CD4-positive, CD25-positive, alpha-beta regulatory T cell (primary cell): Measurements from ENCODE around the gene CCM2L. TPM values are rescaled to one million over a fixed set of nuclear protein-coding genes. Genes with fewer than 3 reads are reported as not detected.

ENCODE experiments used
- ATAC-seq, 2 donors: fragments of 150-1000 bp; cut with Tn5 transposase; one replicate each; pipeline ENCODE4 v1.10.0; 2021; ENCODE audit warnings: low read depth in 2 of 2, moderate number of reproducible peaks in 2 of 2, moderate library complexity in 1 of 2
- DNase-seq, 3 donors: peaks; one replicate each; pipeline versions ENCODE4 v3.0.0 to v3.0.0-alpha.2; 2012 to 2022; ENCODE audit warnings: mixed read lengths in 1 of 3
- H3K27ac ChIP-seq: one replicate; pipeline ENCODE4 v1.7.0; 2013; ENCODE audit warnings: mild to moderate bottlenecking, low read length; ENCODE audit not compliant: insufficient read depth, poor library complexity, severe bottlenecking
- H3K27me3 ChIP-seq: one replicate; pipeline ENCODE4 v1.7.0; 2013; ENCODE audit warnings: low read length; ENCODE audit not compliant: control insufficient read depth, insufficient read depth
- H3K36me3 ChIP-seq: one replicate; pipeline ENCODE4 v1.7.0; 2013; ENCODE audit warnings: mild to moderate bottlenecking, low read length, moderate library complexity; ENCODE audit not compliant: control insufficient read depth, insufficient read depth
- H3K4me1 ChIP-seq: 2 replicates; pipeline ENCODE4 v1.7.0; 2013; ENCODE audit warnings: mild to moderate bottlenecking, low read length; ENCODE audit not compliant: insufficient read depth, control insufficient read depth, poor library complexity, severe bottlenecking
- H3K4me3 ChIP-seq: one replicate; pipeline ENCODE4 v1.7.0; 2013; ENCODE audit warnings: low read depth, mild to moderate bottlenecking, low read length, moderate library complexity
- H3K9me3 ChIP-seq, 2 experiments: 1 replicate in 1 of 2; 2 replicates in 1 of 2; pipeline ENCODE4 v1.7.0; 2013; ENCODE audit warnings: low read length in 2 of 2, mild to moderate bottlenecking in 1 of 2, moderate library complexity in 1 of 2; ENCODE audit not compliant: control insufficient read depth in 2 of 2
- H3K27ac Mint-ChIP-seq, 3 donors: one replicate each; pipeline ENCODE4 v1.8.0; 2020 to 2022; ENCODE audit warnings: mild to moderate bottlenecking in 3 of 3, mixed read lengths in 3 of 3, moderate library complexity in 2 of 3
- H3K27me3 Mint-ChIP-seq: one replicate; pipeline ENCODE4 v1.8.0; 2022; ENCODE audit warnings: mild to moderate bottlenecking, mixed read lengths
- H3K36me3 Mint-ChIP-seq: one replicate; pipeline ENCODE4 v1.8.0; 2020; ENCODE audit warnings: mixed read lengths
- H3K4me1 Mint-ChIP-seq, 4 donors: one replicate each; pipeline ENCODE4 v1.8.0; 2020 to 2022; ENCODE audit warnings: mixed read lengths in 4 of 4, mild to moderate bottlenecking in 1 of 4
- H3K4me3 Mint-ChIP-seq, 4 donors: one replicate each; pipeline ENCODE4 v1.8.0; 2020 to 2022; ENCODE audit warnings: mild to moderate bottlenecking in 4 of 4, mixed read lengths in 4 of 4, moderate library complexity in 3 of 4
- H3K9me3 Mint-ChIP-seq, 7 donors: one replicate each; pipeline ENCODE4 v1.8.0; 2020 to 2022; ENCODE audit warnings: mixed read lengths in 7 of 7, mild to moderate bottlenecking in 3 of 7, moderate library complexity in 2 of 7
- polyA plus RNA-seq, 4 donors: library from polyadenylated mRNA; unstranded; fragments of 300-500 nt; fragmentation: Illumina TruSeq; gene quantifications; one replicate each; pipeline ENCODE4 v1.2.3, GENCODE V29; 2021
- total RNA-seq: library from RNA; stranded (reverse); gene quantifications from one replicate; pipeline ENCODE4 v1.2.3, GENCODE V29; 2022

CCM2L gene
- total and polyA plus RNA-seq, 5 donors from 2014 or later: not detected

DNA sequence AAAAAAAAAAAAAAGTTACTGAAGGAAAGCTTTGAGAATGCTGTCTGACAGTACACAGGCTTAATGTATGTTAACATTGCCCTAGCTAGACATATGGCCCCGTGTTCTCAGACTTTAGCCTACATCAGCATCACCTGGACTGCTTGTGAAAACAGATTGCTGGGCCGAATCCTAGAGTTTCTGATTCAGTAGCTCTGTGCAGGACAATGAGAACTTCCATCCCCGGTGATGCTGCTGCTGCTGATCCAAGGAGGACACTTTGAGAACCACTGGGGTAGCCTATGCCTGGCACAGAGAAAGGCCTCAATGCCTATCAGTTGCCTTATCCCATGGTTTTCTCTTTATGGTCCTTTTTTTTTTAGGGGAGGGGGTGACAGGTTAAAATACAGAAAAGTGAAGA is 43.4 kb downstream of the CCM2L start:
- peaks cover 24% of the 10 kb centered on the region for H3K27me3 ChIP-seq
- no peak overlapping the region for H3K4me3 ChIP-seq
- H3K4me1 Mint-ChIP-seq: peaks cover 0 to 20% (median 12%) of the 10 kb centered on the region in 4 donors
- H3K9me3 ChIP-seq: no peaks in the 10 kb centered on the region
- no peak overlapping the region for H3K4me3 Mint-ChIP-seq
- H3K27ac Mint-ChIP-seq: no peak overlapping the region
- H3K9me3 Mint-ChIP-seq: peaks cover 0 to 5% (median 0%) of the 10 kb centered on the region in 7 donors
- H3K36me3 Mint-ChIP-seq: peaks cover 7% of the 10 kb centered on the region
- DNase-seq: no peak
- peaks cover 22% of the 10 kb centered on the region for H3K4me1 ChIP-seq
- peaks cover 68% of the 10 kb centered on the region for H3K27me3 Mint-ChIP-seq
- H3K36me3 ChIP-seq: no peaks in the 10 kb centered on the region
- no peak overlapping the region for H3K27ac ChIP-seq
- no peak for ATAC-seq

DNA sequence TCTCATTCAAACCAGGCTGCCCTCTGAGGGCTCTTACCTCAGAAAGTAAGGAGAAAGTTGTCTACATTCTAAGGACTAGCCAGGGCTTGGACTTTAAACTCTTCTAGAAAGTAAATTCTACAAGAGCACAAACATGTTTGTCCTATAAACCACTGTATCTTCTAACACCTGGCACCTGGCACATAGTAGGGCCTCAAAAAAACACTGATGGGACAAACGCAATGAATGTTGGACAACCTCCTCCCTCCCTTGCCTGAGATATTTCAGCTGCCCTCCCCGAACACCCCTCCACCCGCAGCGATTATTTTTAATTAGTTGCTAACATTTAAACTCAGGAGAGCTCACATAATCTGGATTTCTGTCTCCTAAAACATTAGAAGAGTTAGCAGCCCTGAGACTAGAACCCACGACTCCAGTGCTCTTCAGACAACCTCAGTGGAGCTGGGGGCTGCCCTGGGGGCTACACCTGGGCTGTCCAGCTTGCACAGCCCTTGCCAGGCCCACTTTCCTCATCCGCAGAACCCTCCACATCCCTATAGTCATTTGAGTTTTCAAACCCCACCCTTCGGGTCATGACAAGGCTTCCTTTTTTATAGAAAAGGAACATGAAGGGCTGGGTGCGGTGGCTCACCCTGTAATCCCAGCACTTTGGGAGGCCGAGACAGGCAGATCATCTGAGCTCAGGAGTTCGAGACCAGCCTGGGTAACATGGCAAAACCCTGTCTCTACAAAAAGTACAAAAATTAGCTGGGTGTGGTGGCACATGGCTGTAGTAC is 46.7 kb downstream of the CCM2L start:
- H3K4me3 ChIP-seq: no peak overlapping the region
- H3K27me3 ChIP-seq: peaks cover 9% of the 10 kb centered on the region
- H3K4me1 ChIP-seq: peaks cover 13% of the 10 kb centered on the region

DNA sequence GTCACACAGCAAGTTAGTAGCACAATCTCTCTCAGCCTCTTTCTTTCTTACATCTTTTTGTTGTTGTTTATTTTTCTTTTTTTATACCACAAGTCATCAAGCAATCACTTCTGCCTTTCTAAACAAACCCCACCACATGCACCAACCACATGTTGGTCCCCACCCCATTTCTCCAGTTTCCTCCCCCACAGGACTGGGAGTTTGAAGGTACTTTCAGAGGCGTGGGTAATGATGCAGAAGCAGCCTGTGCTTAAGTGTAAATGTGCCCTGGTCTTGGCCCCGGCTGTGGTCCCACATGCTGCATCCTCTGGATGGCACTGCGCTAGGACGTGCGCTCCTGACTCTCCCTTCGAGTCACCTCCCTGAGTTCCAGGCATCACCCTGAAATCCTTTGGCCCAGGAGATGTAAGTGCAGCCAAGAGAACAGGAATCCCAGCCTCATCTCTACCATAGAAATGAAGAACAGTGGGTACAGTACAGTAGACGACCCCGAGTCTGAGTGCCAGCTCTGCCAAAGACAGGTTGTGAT is 47.5 kb downstream of the CCM2L start:
- Mint-ChIP-seq H3K9me3 (peaks cover 0 to 5% (median 0%) of the 10 kb centered on the region in 7 donors), H3K4me3 (no peak overlapping the region), H3K4me1 (peaks cover 0 to 4% (median 2%) of the 10 kb centered on the region in 4 donors), H3K27me3 (peaks cover 60% of the 10 kb centered on the region), H3K27ac (peak overlapping the region in 1 of 3 donors; percentile 45), H3K36me3 (no peaks in the 10 kb centered on the region)
- peaks cover 5% of the 10 kb centered on the region for H3K4me1 ChIP-seq
- H3K4me3 ChIP-seq: no peak overlapping the region
- no peaks in the 10 kb centered on the region for H3K9me3 ChIP-seq
- ATAC-seq (no peak), DNase-seq (no peak)
- peaks cover 9% of the 10 kb centered on the region for H3K27me3 ChIP-seq
- no peaks in the 10 kb centered on the region for H3K36me3 ChIP-seq
- H3K27ac ChIP-seq: no peak overlapping the region

More for the DNA sequence above, 46.7 kb downstream of the CCM2L start:
- H3K27ac ChIP-seq: no peak overlapping the region
- no peak overlapping the region for H3K4me3 Mint-ChIP-seq
- ATAC-seq (no peak), DNase-seq (no peak)
- H3K36me3 Mint-ChIP-seq: no peaks in the 10 kb centered on the region
- peaks cover 57% of the 10 kb centered on the region for H3K27me3 Mint-ChIP-seq
- peaks cover 0 to 7% (median 3%) of the 10 kb centered on the region in 4 donors for H3K4me1 Mint-ChIP-seq
- H3K36me3 ChIP-seq: no peaks in the 10 kb centered on the region
- no peak overlapping the region for H3K27ac Mint-ChIP-seq
- H3K9me3 Mint-ChIP-seq: peaks cover 0 to 5% (median 0%) of the 10 kb centered on the region in 7 donors
- no peaks in the 10 kb centered on the region for H3K9me3 ChIP-seq

DNA sequence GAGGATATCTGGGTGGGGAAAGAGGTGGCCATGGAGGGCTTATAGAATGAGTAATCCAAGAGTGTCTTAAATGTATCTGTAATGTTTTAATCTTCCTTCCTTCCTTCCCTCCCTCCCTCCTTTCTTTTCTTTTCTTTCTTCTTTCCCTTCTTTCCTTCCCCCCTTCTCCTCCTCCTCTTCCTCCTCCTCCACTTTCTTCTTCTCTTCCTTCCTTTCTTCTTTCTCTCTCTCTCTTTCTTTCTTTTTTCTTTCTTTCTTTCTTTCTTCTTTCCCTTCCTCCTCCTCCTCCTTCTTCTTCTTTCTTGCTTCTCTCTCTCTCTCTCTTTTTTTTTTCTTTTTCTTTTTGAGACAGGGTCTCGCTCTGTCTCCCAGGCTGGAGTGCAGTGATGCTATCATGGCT is 49.0 kb downstream of the CCM2L start:
- Mint-ChIP-seq H3K9me3 (peaks cover 0 to 5% (median 0%) of the 10 kb centered on the region in 7 donors), H3K4me1 (peaks cover 0 to 2% (median 0%) of the 10 kb centered on the region in 4 donors), H3K4me3 (no peak overlapping the region), H3K27me3 (peaks cover 54% of the 10 kb centered on the region), H3K36me3 (no peaks in the 10 kb centered on the region), H3K27ac (no peak overlapping the region)
- Histone ChIP-seq H3K36me3 (no peaks in the 10 kb centered on the region), H3K27ac (no peak overlapping the region), H3K9me3 (no peaks in the 10 kb centered on the region), H3K4me1 (no peaks in the 10 kb centered on the region), H3K27me3 (peaks cover 5% of the 10 kb centered on the region), H3K4me3 (no peak overlapping the region)
- no peak for ATAC-seq
- no peak for DNase-seq

DNA sequence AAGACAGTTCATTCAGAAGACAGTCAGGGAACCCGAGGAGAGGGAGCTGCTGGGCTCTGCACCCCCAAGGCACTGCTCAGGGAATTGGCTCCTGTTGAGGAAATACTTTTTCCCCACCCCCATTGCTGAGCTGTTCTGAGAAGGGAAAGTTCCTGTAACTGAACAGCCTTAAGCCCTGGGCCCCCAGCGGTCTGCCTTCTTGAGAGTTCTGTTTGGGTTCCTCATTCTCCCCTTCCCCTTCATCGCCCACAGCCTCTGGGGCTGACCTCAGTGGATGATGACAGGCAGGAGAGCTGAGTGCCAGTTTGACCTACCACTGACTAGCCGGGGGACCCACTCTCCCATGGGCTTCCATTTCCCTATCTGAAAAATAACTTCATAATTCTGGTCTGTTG is 52.5 kb downstream of the CCM2L start:
- Histone ChIP-seq H3K27ac (no peak overlapping the region), H3K36me3 (no peaks in the 10 kb centered on the region), H3K9me3 (no peaks in the 10 kb centered on the region), H3K27me3 (no peaks in the 10 kb centered on the region), H3K4me1 (no peaks in the 10 kb centered on the region), H3K4me3 (no peak overlapping the region)
- Mint-ChIP-seq H3K27ac (peak overlapping the region in 1 of 3 donors; percentile 3), H3K27me3 (peaks cover 55% of the 10 kb centered on the region), H3K4me1 (peaks cover 0 to 2% (median 0%) of the 10 kb centered on the region in 4 donors), H3K36me3 (no peaks in the 10 kb centered on the region), H3K9me3 (no peaks in the 10 kb centered on the region), H3K4me3 (no peak overlapping the region)
- DNase-seq: no peak
- ATAC-seq: peak; percentile 22 to 43

DNA sequence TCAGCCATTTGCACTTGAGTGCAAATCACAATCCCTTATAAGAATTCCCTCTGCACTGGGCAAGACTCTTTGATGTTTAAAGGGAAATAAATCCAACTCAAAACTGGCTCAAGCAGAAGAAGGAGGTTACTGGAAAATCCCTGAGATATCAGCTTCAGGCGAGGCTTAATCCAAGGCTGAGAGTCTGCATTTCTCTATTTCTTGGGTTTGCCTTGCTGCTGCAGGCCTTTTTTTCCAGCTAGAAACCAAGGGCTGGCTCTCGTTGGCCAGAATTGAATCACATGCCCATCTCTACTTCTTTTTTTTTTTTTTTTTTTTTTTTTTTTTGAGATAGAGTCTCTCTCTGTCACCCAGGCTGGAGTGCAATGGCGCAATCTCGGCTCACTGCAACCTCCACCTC is 53.5 kb downstream of the CCM2L start:
- H3K4me1 Mint-ChIP-seq: peaks cover 0 to 2% (median 0%) of the 10 kb centered on the region in 4 donors
- Histone ChIP-seq H3K27ac (no peak overlapping the region), H3K4me3 (no peak overlapping the region), H3K27me3 (no peaks in the 10 kb centered on the region), H3K4me1 (no peaks in the 10 kb centered on the region), H3K9me3 (no peaks in the 10 kb centered on the region), H3K36me3 (no peaks in the 10 kb centered on the region)
- no peaks in the 10 kb centered on the region for H3K9me3 Mint-ChIP-seq
- H3K36me3 Mint-ChIP-seq: no peaks in the 10 kb centered on the region
- no peak for DNase-seq
- no peak overlapping the region for H3K4me3 Mint-ChIP-seq
- no peak overlapping the region for H3K27ac Mint-ChIP-seq
- H3K27me3 Mint-ChIP-seq: peaks cover 53% of the 10 kb centered on the region
- no peak for ATAC-seq

DNA sequence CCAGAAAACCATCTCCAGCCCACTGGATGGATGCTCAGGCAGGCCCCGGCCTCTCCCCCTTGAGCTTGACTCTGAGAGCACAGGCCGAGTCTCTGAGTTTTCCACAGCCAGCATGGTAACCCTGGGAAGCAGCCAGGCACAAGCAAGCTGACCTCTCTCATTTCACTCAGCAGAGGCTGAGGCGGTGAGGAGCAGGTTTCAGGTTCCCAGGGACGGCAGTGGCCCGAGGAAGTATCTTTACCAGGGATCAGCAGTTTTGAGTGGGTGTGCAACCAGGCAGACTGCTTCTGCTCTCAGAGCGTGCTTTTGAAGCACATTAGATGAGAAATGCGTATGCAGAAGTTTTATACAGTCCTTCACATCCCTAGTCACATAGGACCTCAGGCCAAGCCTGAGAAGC is 54.4 kb downstream of the CCM2L start:
- H3K27ac Mint-ChIP-seq: no peak overlapping the region
- H3K4me1 ChIP-seq: no peaks in the 10 kb centered on the region
- no peak for ATAC-seq

More for the DNA sequence above, 54.4 kb downstream of the CCM2L start:
- Mint-ChIP-seq H3K27me3 (peaks cover 48% of the 10 kb centered on the region), H3K36me3 (no peaks in the 10 kb centered on the region), H3K9me3 (no peaks in the 10 kb centered on the region), H3K4me3 (no peak overlapping the region), H3K4me1 (peaks cover 0 to 2% (median 0%) of the 10 kb centered on the region in 4 donors)
- no peak for DNase-seq
- Histone ChIP-seq H3K27ac (no peak overlapping the region), H3K27me3 (no peaks in the 10 kb centered on the region), H3K4me3 (no peak overlapping the region), H3K36me3 (no peaks in the 10 kb centered on the region), H3K9me3 (no peaks in the 10 kb centered on the region)
